G401.6 (cell line): Measurements from ENCODE around the gene CDA.
"Not testable (repeated sequence)": the region's sequence is repeated elsewhere in the genome, so short reads cannot be mapped to it uniquely, and the experiment has no call there.

Experiments
- FAIRE-seq: peaks from 2 replicates; lab custom pipeline; 2012; peaks lifted over from hg19 to GRCh38; lab: Jason Lieb, UNC

Gene CDA

GRCh38 chr1:20586953-20587660 is 1.8 kb upstream of the CDA start:
- no peak for FAIRE-seq

GRCh38 chr1:20587661-20588053 is 1.2 kb upstream of the CDA start:
- no peak for FAIRE-seq

- FAIRE-seq, result no peak
Observed at GRCh38 chr1:20589331-20590278, 708 bp downstream of the CDA start.

- FAIRE-seq, result no peak
Observed at GRCh38 chr1:20590306-20590777, 1.4 kb downstream of the CDA start.

DNA sequence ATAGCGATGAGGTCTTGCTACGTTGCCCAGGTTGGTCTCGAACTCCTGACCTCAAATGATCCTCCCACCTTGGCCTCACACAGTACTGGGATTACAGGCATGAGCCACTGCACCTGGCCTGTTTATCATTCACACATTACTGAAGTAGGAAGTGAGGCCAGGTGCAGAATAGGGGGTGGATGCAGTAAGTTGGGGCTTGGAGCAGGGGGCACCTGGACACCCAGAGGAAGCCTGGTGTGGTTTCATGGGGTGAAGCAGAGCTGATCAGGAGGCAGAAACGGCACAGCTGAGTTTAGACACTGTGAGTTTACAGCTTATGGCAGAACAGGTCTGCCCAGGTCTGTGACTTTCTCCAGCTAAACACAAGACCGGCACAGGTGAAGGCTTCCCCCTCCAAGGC is 4.9 kb downstream of the CDA start:
- FAIRE-seq, result no peak

DNA sequence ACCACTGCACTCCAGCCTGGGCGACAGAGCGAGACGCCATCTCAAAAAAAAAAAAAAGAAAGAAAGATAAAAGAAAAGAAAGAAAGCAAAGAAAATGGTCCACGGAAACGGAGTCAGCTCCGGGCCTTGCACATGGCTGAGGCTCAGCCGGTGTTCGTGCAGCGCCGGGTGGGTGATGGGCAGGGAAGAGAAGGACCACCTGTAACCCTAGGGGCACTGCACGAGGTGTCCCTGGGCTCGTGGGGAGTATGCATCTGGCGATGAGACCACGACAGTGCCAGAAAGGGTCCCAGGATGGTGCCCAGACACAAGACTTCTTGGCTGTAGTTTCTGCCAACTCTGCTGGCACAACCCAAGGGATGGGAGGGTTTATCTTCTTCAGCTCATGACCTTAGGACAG is 5.8 kb downstream of the CDA start:
- no peak for FAIRE-seq

GRCh38 chr1:20596106-20596505 is 7.2 kb downstream of the CDA start:
- no peak for FAIRE-seq

DNA sequence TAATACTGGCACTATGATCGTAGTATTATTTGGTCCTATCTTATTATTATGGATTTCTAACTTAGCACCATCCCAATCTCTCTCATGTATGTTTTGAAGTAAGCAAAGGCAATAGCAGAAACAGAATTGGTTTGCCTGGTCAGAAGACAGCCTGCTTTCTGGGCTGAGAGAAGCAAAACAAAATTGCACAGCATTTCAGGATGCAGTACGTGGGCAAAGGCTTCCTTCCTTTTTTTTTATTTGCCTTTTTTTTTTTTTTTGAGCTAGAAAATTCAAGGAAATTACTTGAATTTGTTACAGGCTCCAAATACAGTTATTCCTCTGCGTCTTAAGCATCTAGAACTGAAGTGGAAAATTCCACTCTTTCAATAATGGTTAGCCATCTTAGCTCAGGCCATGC is 8.8 kb downstream of the CDA start:
- no peak for FAIRE-seq

DNA sequence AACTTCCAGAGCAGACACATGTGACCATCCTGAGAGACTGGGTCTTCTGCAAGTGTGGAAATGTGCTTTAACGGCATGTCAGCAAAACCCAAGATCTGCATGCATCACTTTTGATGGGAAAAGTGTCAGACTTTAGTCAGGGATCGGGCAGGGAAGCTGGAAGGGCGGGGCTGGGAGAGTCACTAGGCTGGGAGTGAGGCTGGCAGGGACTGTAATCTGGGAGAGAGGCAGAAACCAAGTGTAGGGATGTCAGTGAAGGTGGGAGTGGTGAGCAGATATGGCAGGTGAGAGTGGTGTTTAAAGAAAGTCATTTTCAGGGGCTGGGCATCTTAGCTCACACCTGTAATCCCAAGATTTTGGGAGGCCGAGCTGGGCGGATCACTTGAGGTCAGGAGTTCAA is 11.3 kb downstream of the CDA start:
- no peak for FAIRE-seq

GRCh38 chr1:20601129-20601825 is 12.4 kb downstream of the CDA start:
- no peak for FAIRE-seq

DNA sequence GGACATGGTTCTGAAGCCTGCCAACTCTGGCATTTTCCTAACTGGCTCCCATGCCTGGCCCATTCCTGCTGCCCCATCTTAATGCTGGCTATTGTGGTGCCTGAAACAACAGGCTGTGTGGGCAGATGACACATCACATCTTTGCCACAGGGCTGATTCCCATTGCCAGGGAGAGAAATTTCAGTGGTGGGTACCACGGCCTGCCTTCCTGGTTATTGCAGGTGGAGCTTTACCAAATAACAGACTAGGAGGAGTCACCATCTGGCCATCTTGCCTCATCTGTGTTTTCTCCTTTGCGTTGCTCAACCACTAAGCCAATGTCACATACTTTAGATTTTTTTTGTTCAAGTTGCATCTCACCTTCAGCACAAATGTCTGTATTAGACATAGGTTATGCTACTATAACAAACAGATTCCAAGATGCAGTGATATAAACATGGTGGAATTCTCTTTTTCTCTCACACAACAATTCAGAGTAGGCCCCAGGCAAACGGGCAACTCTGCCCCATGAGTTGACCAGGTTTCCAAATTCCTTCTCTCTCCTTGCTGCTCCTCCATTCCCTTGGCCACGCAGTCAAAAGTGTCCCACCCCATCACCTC is 14.1 kb downstream of the CDA start:
- no peak for FAIRE-seq

- no peak for FAIRE-seq
Observed at GRCh38 chr1:20603504-20604464, 14.9 kb downstream of the CDA start.

GRCh38 chr1:20604678-20605077 is 15.8 kb downstream of the CDA start:
- FAIRE-seq, result no peak

DNA sequence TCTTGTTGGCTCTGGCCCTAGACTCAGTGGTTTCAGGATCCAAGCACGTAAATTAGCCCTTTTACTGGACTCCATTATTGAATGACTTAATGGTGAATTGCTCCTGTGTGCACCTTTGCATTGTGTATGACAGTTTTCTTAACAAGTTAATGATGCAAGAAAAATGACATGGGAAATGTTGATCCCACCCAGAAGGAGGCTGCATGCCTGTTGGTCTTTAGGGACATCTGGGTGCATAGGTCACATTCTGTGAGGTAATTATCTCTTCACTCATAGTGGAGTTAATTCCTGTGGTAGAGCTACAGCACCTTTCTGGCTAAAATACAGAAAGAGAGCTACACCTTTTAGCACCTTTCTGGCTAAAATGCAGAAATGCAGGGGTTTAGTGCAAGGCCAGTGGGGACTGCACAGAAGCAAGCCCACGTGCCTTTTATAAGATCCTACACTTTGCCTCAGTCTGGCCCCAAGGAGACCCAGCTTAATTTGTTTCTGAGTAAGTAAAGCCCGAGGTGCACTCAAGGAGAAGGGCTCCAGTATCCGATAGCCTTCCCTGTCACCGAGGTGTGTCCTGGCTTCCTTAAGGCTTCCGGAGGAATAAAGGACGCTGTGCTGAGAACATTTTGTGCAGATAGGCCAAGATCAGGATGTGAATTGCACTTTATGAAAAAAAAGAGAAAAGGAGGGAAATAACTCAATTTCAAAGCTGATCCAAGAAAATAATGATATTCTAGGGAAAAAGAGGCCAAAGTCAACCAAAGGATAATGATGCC is 18.1 kb downstream of the CDA start:
- FAIRE-seq, result not testable (repeated sequence)

GRCh38 chr1:20609541-20609940 is 20.6 kb downstream of the CDA start:
- no peak for FAIRE-seq

DNA sequence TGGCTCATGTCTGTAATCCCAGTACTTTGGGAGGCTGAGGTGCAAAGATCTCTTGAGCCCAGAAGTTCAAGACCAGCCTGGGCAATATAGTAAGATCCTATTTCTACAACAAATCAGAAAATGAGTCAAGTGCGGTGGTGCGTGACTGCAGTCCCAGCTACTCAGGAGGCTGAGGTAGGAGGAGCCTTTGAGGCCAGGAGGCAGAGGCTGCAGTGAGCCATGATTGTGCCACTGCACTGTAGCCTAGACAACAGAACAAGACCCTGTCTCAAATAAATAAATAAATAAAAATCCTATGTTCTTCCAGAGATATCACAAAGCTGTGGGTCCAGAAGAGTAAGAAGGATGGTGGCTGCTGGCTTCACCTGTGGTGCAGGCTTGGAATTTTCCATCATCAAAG is 22.1 kb downstream of the CDA start:
- FAIRE-seq, result no peak

GRCh38 chr1:20611652-20612051 is 22.8 kb downstream of the CDA start:
- FAIRE-seq, result no peak

GRCh38 chr1:20612221-20612746 is 23.4 kb downstream of the CDA start:
- no peak for FAIRE-seq

- FAIRE-seq, result no peak
Observed at GRCh38 chr1:20614131-20614579, 25.3 kb downstream of the CDA start.
